ENCODE results near the gene SLC22A5. TPM values are rescaled to one million over a fixed set of nuclear protein-coding genes. Genes with fewer than 3 reads are reported as not detected.

SLC22A5 gene
- total RNA-seq, 1 experiment from 2014 or later = 3.6 TPM

GRCh38 chr5:132354381-132355139 is 14.9 kb upstream of the SLC22A5 start:
- peaks cover 17% of the 10 kb centered on the region for H3K4me1 Mint-ChIP-seq

GRCh38 chr5:132355140-132355765 is 14.3 kb upstream of the SLC22A5 start:
- POLR2A ChIA-PET = no interaction called here
- H3K4me3 Mint-ChIP-seq = no peak overlapping the region
- DNase-seq (ENCODE audit: low spot score) (no peak), ATAC-seq (no peak; the same call in 1 of the 2 replicates)
- CTCF ChIA-PET = interaction anchor here (0.7 to 1.2 kb wide), 6 partner anchors 14 to 117 kb away, joined by 3 to 4 read pairs (median 4); partner anchors contain the start of genes SLC22A4 and SLC22A5
- H3K9me3 Mint-ChIP-seq = peaks cover 13% of the 10 kb centered on the region
- peaks cover 17% of the 10 kb centered on the region for H3K4me1 Mint-ChIP-seq
- H3K36me3 Mint-ChIP-seq = peaks cover 6% of the 10 kb centered on the region
- no peaks in the 10 kb centered on the region for H3K27me3 Mint-ChIP-seq (ENCODE audit: low read depth)
- no peak for TF ChIP-seq CTCF (IDR thresholded peaks at IDR 0.05)
- no peak for TF ChIP-seq HMGA2 (CRISPR knock-in tag; IDR thresholded peaks at IDR 0.05)
- TF ChIP-seq RORB (CRISPR knock-in tag; IDR thresholded peaks at IDR 0.05) = no peak
- no peak for TF ChIP-seq E2F5 (CRISPR knock-in tag; IDR thresholded peaks at IDR 0.05)
- no peak for TF ChIP-seq USF2 (CRISPR knock-in tag; IDR thresholded peaks at IDR 0.05)
- TF ChIP-seq SP1 (CRISPR knock-in tag; conservative IDR thresholded peaks at IDR 0.05) = no peak
- TF ChIP-seq, protein P1, sequence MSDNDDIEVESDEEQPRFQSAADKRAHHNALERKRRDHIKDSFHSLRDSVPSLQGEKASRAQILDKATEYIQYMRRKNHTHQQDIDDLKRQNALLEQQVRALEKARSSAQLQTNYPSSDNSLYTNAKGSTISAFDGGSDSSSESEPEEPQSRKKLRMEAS (CRISPR knock-in tag; IDR thresholded peaks at IDR 0.05) = peak; percentile 40; the same call in 1 of the 2 replicates
- 0 out of 2 replicates have a peak, but pooled peaks have one; percentile 45 for TF ChIP-seq TEAD1 (CRISPR knock-in tag; IDR thresholded peaks at IDR 0.05)
- TF ChIP-seq, protein P2, sequence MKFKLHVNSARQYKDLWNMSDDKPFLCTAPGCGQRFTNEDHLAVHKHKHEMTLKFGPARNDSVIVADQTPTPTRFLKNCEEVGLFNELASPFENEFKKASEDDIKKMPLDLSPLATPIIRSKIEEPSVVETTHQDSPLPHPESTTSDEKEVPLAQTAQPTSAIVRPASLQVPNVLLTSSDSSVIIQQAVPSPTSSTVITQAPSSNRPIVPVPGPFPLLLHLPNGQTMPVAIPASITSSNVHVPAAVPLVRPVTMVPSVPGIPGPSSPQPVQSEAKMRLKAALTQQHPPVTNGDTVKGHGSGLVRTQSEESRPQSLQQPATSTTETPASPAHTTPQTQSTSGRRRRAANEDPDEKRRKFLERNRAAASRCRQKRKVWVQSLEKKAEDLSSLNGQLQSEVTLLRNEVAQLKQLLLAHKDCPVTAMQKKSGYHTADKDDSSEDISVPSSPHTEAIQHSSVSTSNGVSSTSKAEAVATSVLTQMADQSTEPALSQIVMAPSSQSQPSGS (CRISPR knock-in tag; IDR thresholded peaks at IDR 0.05; ENCODE audit: borderline replicate concordance, low read depth) = no peak
- TF ChIP-seq FOXP1 (CRISPR knock-in tag; IDR thresholded peaks at IDR 0.05; ENCODE audit: borderline replicate concordance) = no peak
- no peak for TF ChIP-seq MYBL2 (CRISPR knock-in tag; IDR thresholded peaks at IDR 0.05)
- TF ChIP-seq AFF4 (CRISPR knock-in tag; IDR thresholded peaks at IDR 0.05; ENCODE audit: borderline replicate concordance) = no peak
- TF ChIP-seq, protein P3, sequence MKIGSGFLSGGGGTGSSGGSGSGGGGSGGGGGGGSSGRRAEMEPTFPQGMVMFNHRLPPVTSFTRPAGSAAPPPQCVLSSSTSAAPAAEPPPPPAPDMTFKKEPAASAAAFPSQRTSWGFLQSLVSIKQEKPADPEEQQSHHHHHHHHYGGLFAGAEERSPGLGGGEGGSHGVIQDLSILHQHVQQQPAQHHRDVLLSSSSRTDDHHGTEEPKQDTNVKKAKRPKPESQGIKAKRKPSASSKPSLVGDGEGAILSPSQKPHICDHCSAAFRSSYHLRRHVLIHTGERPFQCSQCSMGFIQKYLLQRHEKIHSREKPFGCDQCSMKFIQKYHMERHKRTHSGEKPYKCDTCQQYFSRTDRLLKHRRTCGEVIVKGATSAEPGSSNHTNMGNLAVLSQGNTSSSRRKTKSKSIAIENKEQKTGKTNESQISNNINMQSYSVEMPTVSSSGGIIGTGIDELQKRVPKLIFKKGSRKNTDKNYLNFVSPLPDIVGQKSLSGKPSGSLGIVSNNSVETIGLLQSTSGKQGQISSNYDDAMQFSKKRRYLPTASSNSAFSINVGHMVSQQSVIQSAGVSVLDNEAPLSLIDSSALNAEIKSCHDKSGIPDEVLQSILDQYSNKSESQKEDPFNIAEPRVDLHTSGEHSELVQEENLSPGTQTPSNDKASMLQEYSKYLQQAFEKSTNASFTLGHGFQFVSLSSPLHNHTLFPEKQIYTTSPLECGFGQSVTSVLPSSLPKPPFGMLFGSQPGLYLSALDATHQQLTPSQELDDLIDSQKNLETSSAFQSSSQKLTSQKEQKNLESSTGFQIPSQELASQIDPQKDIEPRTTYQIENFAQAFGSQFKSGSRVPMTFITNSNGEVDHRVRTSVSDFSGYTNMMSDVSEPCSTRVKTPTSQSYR (CRISPR knock-in tag; IDR thresholded peaks at IDR 0.05) = no peak
- H3K27ac Mint-ChIP-seq = no peak overlapping the region

More at GRCh38 chr5:132354381-132355139, 14.9 kb upstream of the SLC22A5 start:
- TF ChIP-seq FOXJ3 (CRISPR knock-in tag; IDR thresholded peaks at IDR 0.05; ENCODE audit: borderline replicate concordance) (no peak), SMAD3 (CRISPR knock-in tag; IDR thresholded peaks at IDR 0.05; ENCODE audit: borderline replicate concordance) (no peak)
- Mint-ChIP-seq H3K27ac (no peak overlapping the region), H3K4me3 (no peak overlapping the region), H3K9me3 (peaks cover 20% of the 10 kb centered on the region), H3K27me3 (ENCODE audit: low read depth) (no peaks in the 10 kb centered on the region), H3K36me3 (peaks cover 12% of the 10 kb centered on the region)
- peak; percentile 87 for ATAC-seq
- ChIA-PET CTCF (interaction anchor here (0.8 to 1.2 kb wide), 5 partner anchors 15 to 116 kb away, joined by 3 to 4 read pairs (median 4); partner anchors contain the start of genes SLC22A4 and SLC22A5), POLR2A (no interaction called here)
- no peak for DNase-seq (ENCODE audit: low spot score)

Measured in WTC11 (cell line).